Measurements from ENCODE around the gene NFX1.

Gene NFX1

DNA sequence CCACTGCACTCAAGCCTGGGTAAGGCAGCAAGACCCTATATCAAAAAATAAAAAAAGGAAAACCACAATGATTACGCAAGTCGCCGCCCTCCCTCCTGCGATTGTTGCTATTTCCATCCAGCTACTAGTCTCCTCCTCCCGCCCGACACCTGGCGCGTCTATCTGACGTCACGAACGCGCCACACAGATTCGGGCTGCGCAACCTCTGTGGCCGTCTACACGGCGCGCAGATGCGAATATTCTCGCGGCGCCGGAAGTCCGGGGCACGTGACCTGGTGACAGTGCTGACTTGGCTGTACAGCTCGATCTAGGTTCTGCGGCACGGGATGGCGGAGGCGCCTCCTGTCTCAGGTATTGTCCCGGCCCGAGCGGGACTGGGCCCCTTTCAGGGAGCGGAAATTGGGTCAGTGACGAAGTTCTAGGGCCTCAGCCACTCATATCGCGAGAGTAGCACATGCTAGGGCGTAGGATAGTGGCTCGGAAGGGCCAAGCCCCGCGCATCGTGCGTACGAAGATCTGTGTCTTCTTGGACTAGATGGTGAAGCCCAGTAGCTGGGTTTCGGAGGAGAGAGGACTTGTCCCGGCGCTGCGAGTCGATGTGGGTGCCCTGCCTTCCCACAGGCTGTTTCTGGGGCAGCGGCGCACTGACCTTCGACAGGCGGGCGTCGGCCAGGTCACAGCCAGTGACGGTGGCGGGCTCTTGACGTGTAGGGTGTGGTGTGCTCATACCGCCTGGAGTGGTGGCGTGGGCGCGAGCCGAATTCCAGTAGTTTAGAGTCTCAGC lies at the start of gene NFX1:
Gene NFX1 (plus strand): TSS at position 270 of the 784 bp plus-strand sequence. CDS start 57 bp downstream, at position 327.
- no peaks in the 10 kb centered on the region for H3K9me3 ChIP-seq (ENCODE audit: severe bottlenecking)
- no peaks in the 10 kb centered on the region for H3K27me3 ChIP-seq (ENCODE audit: insufficient read depth, low read depth, severe bottlenecking)
- H3K36me3 ChIP-seq, result peaks cover 35% of the 10 kb centered on the region
- peak; percentile 96 for DNase-seq
- peak within 1 kb of the TSS; percentile 71 for H3K4me3 ChIP-seq (ENCODE audit: low read depth, low read length)
- TF ChIP-seq, protein P1, sequence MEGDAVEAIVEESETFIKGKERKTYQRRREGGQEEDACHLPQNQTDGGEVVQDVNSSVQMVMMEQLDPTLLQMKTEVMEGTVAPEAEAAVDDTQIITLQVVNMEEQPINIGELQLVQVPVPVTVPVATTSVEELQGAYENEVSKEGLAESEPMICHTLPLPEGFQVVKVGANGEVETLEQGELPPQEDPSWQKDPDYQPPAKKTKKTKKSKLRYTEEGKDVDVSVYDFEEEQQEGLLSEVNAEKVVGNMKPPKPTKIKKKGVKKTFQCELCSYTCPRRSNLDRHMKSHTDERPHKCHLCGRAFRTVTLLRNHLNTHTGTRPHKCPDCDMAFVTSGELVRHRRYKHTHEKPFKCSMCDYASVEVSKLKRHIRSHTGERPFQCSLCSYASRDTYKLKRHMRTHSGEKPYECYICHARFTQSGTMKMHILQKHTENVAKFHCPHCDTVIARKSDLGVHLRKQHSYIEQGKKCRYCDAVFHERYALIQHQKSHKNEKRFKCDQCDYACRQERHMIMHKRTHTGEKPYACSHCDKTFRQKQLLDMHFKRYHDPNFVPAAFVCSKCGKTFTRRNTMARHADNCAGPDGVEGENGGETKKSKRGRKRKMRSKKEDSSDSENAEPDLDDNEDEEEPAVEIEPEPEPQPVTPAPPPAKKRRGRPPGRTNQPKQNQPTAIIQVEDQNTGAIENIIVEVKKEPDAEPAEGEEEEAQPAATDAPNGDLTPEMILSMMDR (IDR thresholded peaks at IDR 0.05; ENCODE audit: low read depth, low read length), result no peak
- H3K27ac ChIP-seq, result peak within 1 kb of the TSS; percentile 95

DNA sequence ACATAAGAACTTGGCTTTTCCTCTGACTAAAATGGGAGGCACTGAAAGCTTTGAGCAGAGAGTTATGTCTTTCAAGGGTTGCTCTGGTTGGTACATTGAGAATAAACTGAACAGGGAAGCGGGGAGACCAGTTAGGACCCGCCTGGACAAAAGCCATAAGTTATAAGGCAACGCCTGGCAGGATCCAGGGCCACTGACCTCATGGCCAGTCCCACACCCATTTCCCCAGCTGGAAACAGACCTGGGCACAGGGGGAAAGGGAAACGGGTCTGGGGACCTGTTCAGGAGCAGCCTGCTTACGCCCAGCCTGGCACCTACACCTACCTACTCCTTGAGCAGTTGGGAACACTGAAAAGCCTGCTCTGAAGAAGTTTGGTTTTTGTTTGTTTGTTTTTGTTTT lies 49.0 kb upstream of the NFX1 start:
- TF ChIP-seq, protein P1 (IDR thresholded peaks at IDR 0.05; ENCODE audit: low read depth, low read length), result no peak
- peak overlapping the region; percentile 92 for H3K27ac ChIP-seq

DNA sequence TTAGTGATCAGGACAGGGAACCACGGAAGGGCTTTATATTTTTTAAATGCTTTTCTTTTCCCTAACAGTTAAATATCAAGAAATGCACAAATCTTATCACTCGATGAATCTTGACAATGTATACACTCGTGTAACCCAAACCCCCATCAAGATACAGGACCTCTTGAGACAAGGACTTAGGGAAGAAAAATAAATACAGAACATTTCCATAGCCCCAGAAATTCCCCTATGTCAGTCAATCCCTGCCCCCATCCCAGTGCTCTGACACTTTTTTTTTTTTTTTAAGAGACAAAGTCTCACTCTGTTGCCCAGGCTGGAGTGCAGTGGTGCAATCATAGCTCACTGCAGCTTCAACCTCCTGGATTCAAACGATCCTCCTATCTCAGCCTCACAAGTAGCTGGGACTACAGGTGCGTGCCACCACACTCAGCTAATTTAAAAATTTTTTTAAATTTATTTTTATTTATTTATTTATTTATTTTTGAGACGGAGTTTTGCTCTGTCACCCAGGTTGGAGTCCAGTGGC lies 47.6 kb upstream of the NFX1 start:
- TF ChIP-seq, protein P1 (IDR thresholded peaks at IDR 0.05; ENCODE audit: low read depth, low read length), result no peak
- DNase-seq, result no peak
- H3K9me3 ChIP-seq (ENCODE audit: severe bottlenecking), result no peaks in the 10 kb centered on the region
- H3K4me3 ChIP-seq (ENCODE audit: low read depth, low read length), result no peak overlapping the region
- peaks cover 5% of the 10 kb centered on the region; the same call in 1 of the 2 replicates for H3K36me3 ChIP-seq
- no peaks in the 10 kb centered on the region for H3K27me3 ChIP-seq (ENCODE audit: insufficient read depth, low read depth, severe bottlenecking)
- no peak overlapping the region for H3K27ac ChIP-seq

More for the DNA sequence above, 49.0 kb upstream of the NFX1 start:
- no peak overlapping the region for H3K4me3 ChIP-seq (ENCODE audit: low read depth, low read length)
- no peaks in the 10 kb centered on the region for H3K27me3 ChIP-seq (ENCODE audit: insufficient read depth, low read depth, severe bottlenecking)
- H3K9me3 ChIP-seq (ENCODE audit: severe bottlenecking), result no peaks in the 10 kb centered on the region
- DNase-seq, result no peak
- no peaks in the 10 kb centered on the region for H3K36me3 ChIP-seq

DNA sequence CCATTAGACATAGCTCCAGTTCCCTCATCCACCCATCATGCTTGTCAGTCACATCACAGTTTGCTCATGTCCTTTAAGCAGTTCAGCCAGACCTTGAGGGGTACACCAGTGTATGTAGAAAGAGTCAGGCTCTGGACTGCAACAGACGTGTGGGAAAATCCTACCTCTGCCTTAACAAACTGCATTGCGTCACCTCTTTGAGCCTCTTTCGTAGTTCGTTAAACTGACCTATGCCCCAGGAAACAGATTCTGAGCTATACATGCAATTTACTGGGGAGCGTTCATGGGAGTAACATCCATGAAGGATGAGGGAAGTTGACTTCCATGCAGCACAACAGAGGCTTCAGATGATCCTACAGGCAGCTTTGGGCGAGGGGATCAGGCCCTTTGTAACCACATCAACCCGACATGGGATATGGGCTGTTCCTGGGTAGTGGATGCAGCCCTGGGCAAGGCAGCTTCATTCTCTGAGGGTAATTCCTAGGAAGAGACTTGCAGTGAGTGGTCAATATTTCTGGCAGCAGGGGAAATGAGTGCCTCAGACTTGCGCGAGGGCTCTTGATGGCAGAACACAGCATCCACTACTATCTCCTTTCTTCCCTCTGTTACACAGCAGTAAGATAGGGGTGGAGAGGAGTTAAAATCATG lies 46.1 kb upstream of the NFX1 start:
- TF ChIP-seq, protein P1 (IDR thresholded peaks at IDR 0.05; ENCODE audit: low read depth, low read length), result no peak
- no peak overlapping the region for H3K27ac ChIP-seq
- no peaks in the 10 kb centered on the region for H3K27me3 ChIP-seq (ENCODE audit: insufficient read depth, low read depth, severe bottlenecking)
- H3K4me3 ChIP-seq (ENCODE audit: low read depth, low read length), result no peak overlapping the region
- no peaks in the 10 kb centered on the region for H3K9me3 ChIP-seq (ENCODE audit: severe bottlenecking)
- H3K36me3 ChIP-seq, result peaks cover 9% of the 10 kb centered on the region
- DNase-seq, result no peak

DNA sequence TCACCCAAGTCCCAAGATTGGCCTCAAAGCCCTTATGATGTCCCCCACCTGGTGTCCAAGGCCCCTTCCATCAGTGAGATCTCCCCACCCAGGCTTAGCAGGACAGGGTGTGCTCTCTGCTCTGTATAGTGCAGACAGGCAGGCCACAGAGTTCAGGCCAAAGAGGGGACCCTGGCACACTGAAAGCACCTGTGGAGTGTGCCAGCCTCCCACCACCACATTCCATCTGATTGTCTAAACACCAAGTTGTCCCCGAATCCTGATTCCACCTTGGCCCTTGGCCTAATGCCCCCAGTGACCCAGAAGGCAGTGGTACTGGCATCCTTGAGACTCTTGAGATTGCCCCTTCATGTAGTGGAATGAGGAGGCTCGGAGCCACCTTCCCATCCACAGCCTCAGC lies 45.0 kb upstream of the NFX1 start:
- Histone ChIP-seq H3K27me3 (ENCODE audit: insufficient read depth, low read depth, severe bottlenecking) (no peaks in the 10 kb centered on the region), H3K4me3 (ENCODE audit: low read depth, low read length) (no peak overlapping the region), H3K9me3 (ENCODE audit: severe bottlenecking) (no peaks in the 10 kb centered on the region), H3K27ac (no peak overlapping the region), H3K36me3 (peaks cover 12% of the 10 kb centered on the region)
- DNase-seq, result no peak
- TF ChIP-seq, protein P1 (IDR thresholded peaks at IDR 0.05; ENCODE audit: low read depth, low read length), result no peak

Data from WERI-Rb-1 (cell line).